NCI-H2081 (cell line): ENCODE results near the gene CRCP.
"Not testable (repeated sequence)": the region's sequence is repeated elsewhere in the genome, so short reads cannot be mapped to it uniquely, and the experiment has no call there.

ENCODE experiments used
- DNase-seq, 2 experiments: peaks; one replicate each; lab custom pipeline; 2025; lab: John Stamatoyannopoulos, UW

The CRCP gene

GRCh38 chr7:66114743-66115649 is at the start of gene CRCP:
Gene CRCP, plus strand, starts transcription at chr7:66114847. Its CDS starts 116 bp downstream, at chr7:66114963.
- DNase-seq: peak; percentile 77 to 86

GRCh38 chr7:66069732-66070131 is 44.9 kb upstream of the CRCP start:
- DNase-seq: no peak

- DNase-seq: no peak
Measured at GRCh38 chr7:66070222-66070621, 44.4 kb upstream of the CRCP start.

- DNase-seq: not testable (repeated sequence)
Measured at GRCh38 chr7:66072208-66072607, 42.4 kb upstream of the CRCP start.

GRCh38 chr7:66075590-66076461 is 38.8 kb upstream of the CRCP start, which contains the start of gene ASL:
Gene ASL, plus strand, starts transcription at chr7:66075819. Its CDS starts 263 bp downstream, at chr7:66076082.
- DNase-seq: peak; percentile 95

- DNase-seq: no peak
Measured at GRCh38 chr7:66076462-66077329, 38.0 kb upstream of the CRCP start.

- no peak for DNase-seq
Measured at GRCh38 chr7:66078067-66078466, 36.6 kb upstream of the CRCP start.

- no peak for DNase-seq
Measured at GRCh38 chr7:66082083-66082482, 32.6 kb upstream of the CRCP start.

- DNase-seq: no peak
Measured at GRCh38 chr7:66082886-66083415, 31.7 kb upstream of the CRCP start.

- DNase-seq: no peak
Measured at GRCh38 chr7:66083677-66084076, 31.0 kb upstream of the CRCP start.

GRCh38 chr7:66088861-66089838 is 25.5 kb upstream of the CRCP start:
- no peak for DNase-seq

- DNase-seq: no peak
Measured at GRCh38 chr7:66092654-66093053, 22.0 kb upstream of the CRCP start.

- no peak for DNase-seq
Measured at GRCh38 chr7:66095010-66095409, 19.6 kb upstream of the CRCP start.

- no peak for DNase-seq
Measured at GRCh38 chr7:66099232-66099550, 15.5 kb upstream of the CRCP start.

GRCh38 chr7:66099551-66100407 is 14.9 kb upstream of the CRCP start:
- peak; percentile 23 to 62 for DNase-seq

GRCh38 chr7:66100408-66101050 is 14.1 kb upstream of the CRCP start:
- DNase-seq: no peak

GRCh38 chr7:66102168-66102567 is 12.5 kb upstream of the CRCP start:
- DNase-seq: not testable (repeated sequence)

- DNase-seq: not testable (repeated sequence)
Measured at GRCh38 chr7:66103994-66104393, 10.7 kb upstream of the CRCP start.

- DNase-seq: no peak
Measured at GRCh38 chr7:66105263-66105748, 9.3 kb upstream of the CRCP start.
